Thyroid gland (tissue), 4 donors: ENCODE measurements around the gene HCK. TPM values are rescaled to one million over a fixed set of nuclear protein-coding genes. Genes with fewer than 3 reads are reported as not detected.

ENCODE experiments used
- DNase-seq, 2 donors: peaks; one replicate each; pipeline ENCODE4 v3.0.0-alpha.2; 2019
- H3K27ac ChIP-seq, 3 donors: fragments of 200-600 bp; sonication (generic); 1 replicate in 2 of 3; 2 replicates in 1 of 3; pipeline ENCODE4 v1.5.1; 2016 to 2019; ENCODE audit warnings: mild to moderate bottlenecking in 1 of 3, moderate library complexity in 1 of 3
- H3K27me3 ChIP-seq: fragments of 200-600 bp; sonication (generic); one replicate; pipeline ENCODE4 v1.5.1; 2019
- H3K36me3 ChIP-seq, 2 donors: fragments of 200-600 bp; sonication (generic); one replicate each; pipeline ENCODE4 v1.5.1; 2016 to 2019
- H3K4me1 ChIP-seq, 2 donors: fragments of 200-600 bp; sonication (generic); one replicate each; pipeline ENCODE4 v1.5.1; 2017 to 2019
- H3K4me3 ChIP-seq, 3 donors: fragments of 200-600 bp; sonication (generic); replicated peaks in 1 of 3; 1 replicate in 2 of 3; 2 replicates in 1 of 3; pipeline ENCODE4 v1.5.1; 2016; ENCODE audit warnings: mild to moderate bottlenecking in 1 of 3
- H3K9me3 ChIP-seq: fragments of 200-600 bp; sonication (generic); one replicate; pipeline ENCODE4 v1.5.1; 2017
- CTCF ChIP-seq, 6 experiments: fragments of 200-600 bp in 3 of 6; fragments of 450-650 bp in 3 of 6; sonication (generic) in 3 of 6; IDR thresholded peaks; one replicate each; pipeline ENCODE4 v1.5.1; 2016 to 2019; ENCODE audit warnings: antibody characterized with exemption in 6 of 6, mild to moderate bottlenecking in 2 of 6, inconsistent platforms in 1 of 6, moderate library complexity in 1 of 6
- POLR2A ChIP-seq, 2 donors: fragments of 450-650 bp; IDR thresholded peaks; one replicate each; pipeline ENCODE4 v1.6.1; 2017; ENCODE audit warnings: antibody characterized with exemption in 2 of 2, mild to moderate bottlenecking in 2 of 2, moderate library complexity in 1 of 2
- WGBS, 2 donors: methylation state at CpG; one replicate each; pipeline ENCODE4 v1.1.5; 2017; 5-methylcytosine and 5-hydroxymethylcytosine counted together
- intact Hi-C: fragments of 100-400 bp; cut with DNase I; formaldehyde crosslinking; loops from one replicate; pipeline ENCODE4 v1.15.1; 2023
- total RNA-seq, 4 donors: library from RNA; depleted of rRNA; stranded (reverse); fragments of >200 nt; gene quantifications; one replicate each; pipeline ENCODE4 v1.2.3, GENCODE V29; 2016

The HCK gene
- total RNA-seq, 4 donors from 2014 or later = 3.1 to 5.9 (median 4.8) TPM

DNA sequence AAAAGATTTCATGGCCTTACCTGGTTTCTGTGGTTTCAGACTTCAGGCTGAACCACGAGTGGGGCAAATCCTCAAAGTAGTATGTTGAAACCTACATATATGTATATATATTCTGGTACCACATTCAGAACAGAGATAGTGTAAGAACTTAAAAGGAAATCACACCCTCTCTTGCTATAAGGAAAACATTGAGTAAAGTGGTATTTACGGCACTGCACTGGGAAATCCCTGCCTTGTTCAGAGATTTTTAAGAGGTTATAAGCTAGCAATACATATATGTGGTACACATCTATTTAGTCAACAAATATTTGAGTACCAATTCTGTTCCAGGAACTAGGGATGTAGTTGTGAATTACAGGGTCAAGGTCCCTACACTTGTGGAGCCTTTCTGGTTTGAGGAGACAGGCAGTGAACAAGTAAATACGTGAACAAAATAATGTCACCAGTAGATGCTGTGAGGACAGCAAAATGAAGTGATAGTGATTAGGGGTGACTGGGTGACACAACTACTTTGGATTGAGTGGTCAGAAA, 59.2 kb downstream of the HCK start:
- Histone ChIP-seq H3K4me1 (peaks cover 17 to 26% of the 10 kb centered on the region in 2 donors), H3K27me3 (no peaks in the 10 kb centered on the region), H3K27ac (no peak overlapping the region), H3K4me3 (no peak overlapping the region), H3K9me3 (no peaks in the 10 kb centered on the region), H3K36me3 (no peaks in the 10 kb centered on the region)
- no peak for TF ChIP-seq CTCF (IDR thresholded peaks at IDR 0.05)
- no peak for TF ChIP-seq POLR2A (IDR thresholded peaks at IDR 0.05)
- intact Hi-C loops = loop anchor here (10.0 kb wide), 1 partner anchor 94 kb away; the partner anchor contains the start of genes PLAGL2 and POFUT1
- WGBS, 2 donors = 84 to 92% methylated on average over 3 of the region's 3 CpGs
- DNase-seq = no peak

GRCh38 chr20:32111753-32112152, 59.7 kb downstream of the HCK start:
- no peak overlapping the region for H3K4me3 ChIP-seq
- no peak overlapping the region for H3K27ac ChIP-seq
- H3K4me1 ChIP-seq = peaks cover 17 to 26% of the 10 kb centered on the region in 2 donors
- intact Hi-C loops = loop anchor here (10.0 kb wide), 1 partner anchor 93 kb away; the partner anchor contains the start of genes PLAGL2 and POFUT1
- no peaks in the 10 kb centered on the region for H3K27me3 ChIP-seq
- no peaks in the 10 kb centered on the region for H3K9me3 ChIP-seq
- DNase-seq = no peak
- no peak for TF ChIP-seq POLR2A (IDR thresholded peaks at IDR 0.05)
- H3K36me3 ChIP-seq = no peaks in the 10 kb centered on the region
- WGBS, 2 donors = 88 to 90% methylated on average over 3 of the region's 3 CpGs

GRCh38 chr20:32112841-32113240, 60.8 kb downstream of the HCK start:
- intact Hi-C loops = loop anchor here (10.0 kb wide), 1 partner anchor 92 kb away; the partner anchor contains the start of genes PLAGL2 and POFUT1
- no peak for TF ChIP-seq CTCF (IDR thresholded peaks at IDR 0.05)
- no peak for TF ChIP-seq POLR2A (IDR thresholded peaks at IDR 0.05)
- H3K4me1 ChIP-seq = peaks cover 17 to 26% of the 10 kb centered on the region in 2 donors
- no peaks in the 10 kb centered on the region for H3K9me3 ChIP-seq
- no peaks in the 10 kb centered on the region for H3K27me3 ChIP-seq
- 86 to 88% methylated on average over 5 of the region's 5 CpGs for WGBS, 2 donors
- no peaks in the 10 kb centered on the region for H3K36me3 ChIP-seq
- H3K27ac ChIP-seq = no peak overlapping the region
- no peak overlapping the region for H3K4me3 ChIP-seq
- DNase-seq = no peak

DNA sequence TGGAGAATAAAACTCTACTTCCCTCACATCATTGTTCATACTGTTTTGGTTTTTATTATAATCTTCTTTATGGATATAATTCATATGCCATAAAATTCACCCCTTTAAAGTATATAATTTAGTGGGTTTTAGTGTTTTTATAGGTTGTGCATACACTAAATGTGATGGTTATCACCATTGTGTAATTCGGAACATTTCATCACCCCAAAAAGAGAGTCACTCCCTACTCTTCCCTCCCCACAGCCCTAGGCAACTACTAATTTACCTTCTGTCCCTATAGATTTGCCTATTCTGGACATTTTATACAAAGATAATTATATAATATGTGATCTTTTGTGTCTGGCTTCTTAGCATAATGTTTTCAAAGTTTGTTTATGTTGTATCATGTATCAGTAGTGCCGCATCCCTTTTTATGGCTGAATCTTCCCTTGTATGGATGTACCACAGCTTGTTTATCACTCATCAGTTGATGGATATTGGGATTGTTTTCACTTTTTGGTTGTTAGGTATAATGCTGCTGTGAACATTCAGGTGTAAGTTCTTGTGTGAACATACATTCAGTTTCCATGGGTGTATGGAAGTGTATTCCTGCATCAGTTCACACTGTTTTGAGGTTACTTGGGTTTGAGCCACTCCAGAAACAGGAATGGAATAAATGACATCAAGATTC, 61.7 kb downstream of the HCK start:
- Histone ChIP-seq H3K4me3 (no peak overlapping the region), H3K9me3 (no peaks in the 10 kb centered on the region), H3K4me1 (peaks cover 17 to 26% of the 10 kb centered on the region in 2 donors), H3K36me3 (no peaks in the 10 kb centered on the region), H3K27me3 (no peaks in the 10 kb centered on the region), H3K27ac (no peak overlapping the region)
- intact Hi-C loops = loop anchor here (10.0 kb wide), 1 partner anchor 91 kb away; the partner anchor contains the start of genes PLAGL2 and POFUT1
- 94 to 98% methylated on average over 2 of the region's 2 CpGs for WGBS, 2 donors
- DNase-seq = no peak
- TF ChIP-seq POLR2A (IDR thresholded peaks at IDR 0.05) (no peak), CTCF (IDR thresholded peaks at IDR 0.05) (no peak)

- intact Hi-C loops = loop anchor here (10.0 kb wide), 1 partner anchor 90 kb away; the partner anchor contains the start of genes PLAGL2 and POFUT1
- peaks cover 17 to 26% of the 10 kb centered on the region in 2 donors for H3K4me1 ChIP-seq
Measured at GRCh38 chr20:32114305-32114960, 62.4 kb downstream of the HCK start.

More at GRCh38 chr20:32114305-32114960, 62.4 kb downstream of the HCK start:
- 93% methylated on average over 8 of the region's 8 CpGs for WGBS, 2 donors
- no peaks in the 10 kb centered on the region for H3K9me3 ChIP-seq
- no peak for TF ChIP-seq POLR2A (IDR thresholded peaks at IDR 0.05)
- TF ChIP-seq CTCF (IDR thresholded peaks at IDR 0.05) = no peak
- DNase-seq = no peak
- H3K27me3 ChIP-seq = no peaks in the 10 kb centered on the region
- H3K27ac ChIP-seq = no peak overlapping the region
- no peaks in the 10 kb centered on the region for H3K36me3 ChIP-seq
- no peak overlapping the region for H3K4me3 ChIP-seq
